OCI-LY1 (cell line): Measurements from ENCODE around the gene NSMCE4A.

ENCODE experiments used
- H2AFZ ChIP-seq: fragments of 200-600 bp; sonication (generic), shearing (Covaris generic); 2 replicates; pipeline ENCODE4 v1.6.0; 2014; ENCODE audit warnings: antibody characterized with exemption, mild to moderate bottlenecking, low read length
- H3F3A ChIP-seq: fragments of 200-600 bp; sonication (generic), shearing (Covaris generic); 2 replicates; pipeline ENCODE4 v1.6.0; 2014; ENCODE audit warnings: mild to moderate bottlenecking, antibody characterized with exemption, low read length, moderate library complexity; ENCODE audit not compliant: insufficient read depth
- H3K27ac ChIP-seq: fragments of 200-600 bp; sonication (generic); 2 replicates; pipeline ENCODE4 v1.5.1; 2014; ENCODE audit warnings: low read length, mixed run types, mild to moderate bottlenecking, low read depth; ENCODE audit not compliant: poor library complexity, severe bottlenecking
- H3K27me3 ChIP-seq: fragments of 200-600 bp; sonication (generic); 2 replicates; pipeline ENCODE4 v1.6.0; 2014; ENCODE audit warnings: antibody characterized with exemption, mild to moderate bottlenecking, low read length, moderate library complexity; ENCODE audit not compliant: insufficient read depth
- H3K36me3 ChIP-seq: fragments of 200-600 bp; sonication (generic); 2 replicates; pipeline ENCODE4 v1.6.1; 2014; ENCODE audit warnings: mild to moderate bottlenecking, antibody characterized with exemption, low read length, moderate library complexity, mixed read lengths; ENCODE audit not compliant: insufficient read depth
- H3K4me1 ChIP-seq: fragments of 200-600 bp; sonication (generic); 2 replicates; pipeline ENCODE4 v1.5.1; 2014; ENCODE audit warnings: mild to moderate bottlenecking, low read length, moderate library complexity; ENCODE audit not compliant: insufficient read depth, severe bottlenecking
- H3K4me2 ChIP-seq: fragments of 200-600 bp; sonication (generic), shearing (Covaris generic); 2 replicates; pipeline ENCODE4 v1.6.1; 2014; ENCODE audit warnings: low read length
- H3K4me3 ChIP-seq: fragments of 200-600 bp; sonication (generic); 2 replicates; pipeline ENCODE4 v1.5.1; 2014; ENCODE audit warnings: low read length, low read depth, mild to moderate bottlenecking, mixed read lengths; ENCODE audit not compliant: poor library complexity, severe bottlenecking
- H3K79me2 ChIP-seq: fragments of 200-600 bp; shearing (Covaris generic); 2 replicates; pipeline ENCODE4 v1.6.1; 2016; ENCODE audit warnings: mixed run types, low read length, mixed read lengths; ENCODE audit not compliant: insufficient read depth
- H3K9ac ChIP-seq: fragments of 200-600 bp; sonication (generic), shearing (Covaris generic); 2 replicates; pipeline ENCODE4 v1.6.1; 2014; ENCODE audit warnings: mild to moderate bottlenecking, low read length, mixed read lengths
- H3K9me2 ChIP-seq: fragments of 200-600 bp; sonication (generic), shearing (Covaris generic); 2 replicates; pipeline ENCODE4 v1.6.1; 2014; ENCODE audit warnings: low read depth, mild to moderate bottlenecking, low read length, mixed read lengths
- H3K9me3 ChIP-seq: fragments of 200-600 bp; shearing (Covaris generic); 2 replicates; pipeline ENCODE4 v1.6.1; 2014; ENCODE audit warnings: low read length, mixed read lengths
- H4K20me1 ChIP-seq: fragments of 200-600 bp; sonication (generic), shearing (Covaris generic); 2 replicates; pipeline ENCODE4 v1.6.0; 2016; ENCODE audit warnings: mild to moderate bottlenecking, low read length; ENCODE audit not compliant: insufficient read depth
- CTCF ChIP-seq: fragments of 200-600 bp; sonication (generic), shearing (Covaris generic); IDR thresholded peaks from 2 replicates; pipeline ENCODE4 v1.5.1; 2017; ENCODE audit warnings: mild to moderate bottlenecking, antibody characterized with exemption, low read length, moderate library complexity, mixed read lengths
- EZH2 ChIP-seq: fragments of 200-600 bp; sonication (generic), shearing (Covaris generic); IDR thresholded peaks from 2 replicates; pipeline ENCODE4 v1.8.0; 2017; ENCODE audit warnings: borderline replicate concordance, mixed run types, mild to moderate bottlenecking, antibody characterized with exemption, low read length, moderate library complexity, mixed read lengths

Gene NSMCE4A

GRCh38 chr10:121983852-121984251 lies 8.8 kb upstream of the NSMCE4A start:
- TF ChIP-seq CTCF (no peak), EZH2 (no peak)

GRCh38 chr10:121981346-121981745 lies 6.3 kb upstream of the NSMCE4A start:
- Histone ChIP-seq H3K9me3 (peaks cover 16% of the 10 kb centered on the region), H3K36me3 (no peaks in the 10 kb centered on the region; the same call in 1 of the 2 replicates), H4K20me1 (no peaks in the 10 kb centered on the region), H2AFZ (no peak overlapping the region), H3K4me3 (no peak overlapping the region), H3K4me2 (no peak overlapping the region), H3F3A (no peaks in the 10 kb centered on the region), H3K27me3 (no peaks in the 10 kb centered on the region), H3K79me2 (no peaks in the 10 kb centered on the region), H3K9ac (no peak overlapping the region), H3K27ac (no peak overlapping the region), H3K9me2 (no peaks in the 10 kb centered on the region), H3K4me1 (no peaks in the 10 kb centered on the region)
- TF ChIP-seq CTCF = no peak
- TF ChIP-seq EZH2 = no peak

More at GRCh38 chr10:121983852-121984251, 8.8 kb upstream of the NSMCE4A start:
- H3K9ac ChIP-seq = no peak overlapping the region
- peaks cover 11% of the 10 kb centered on the region for H3K9me3 ChIP-seq
- H3K27ac ChIP-seq = no peak overlapping the region
- no peaks in the 10 kb centered on the region for H3K27me3 ChIP-seq
- no peaks in the 10 kb centered on the region; the same call in 1 of the 2 replicates for H3K36me3 ChIP-seq
- H3K4me1 ChIP-seq = no peaks in the 10 kb centered on the region
- H3K79me2 ChIP-seq = no peaks in the 10 kb centered on the region
- H3K4me2 ChIP-seq = no peak overlapping the region
- no peaks in the 10 kb centered on the region for H3K9me2 ChIP-seq
- H4K20me1 ChIP-seq = no peaks in the 10 kb centered on the region
- H3K4me3 ChIP-seq = no peak overlapping the region
- no peaks in the 10 kb centered on the region for H3F3A ChIP-seq
- H2AFZ ChIP-seq = no peak overlapping the region

- no peaks in the 10 kb centered on the region for H3F3A ChIP-seq
- H3K27me3 ChIP-seq = no peaks in the 10 kb centered on the region
- TF ChIP-seq CTCF (no peak), EZH2 (no peak)
- no peak overlapping the region for H2AFZ ChIP-seq
- peaks cover 7% of the 10 kb centered on the region; the same call in 1 of the 2 replicates for H3K9me3 ChIP-seq
- H4K20me1 ChIP-seq = no peaks in the 10 kb centered on the region
- H3K79me2 ChIP-seq = peaks cover 10% of the 10 kb centered on the region
- H3K9ac ChIP-seq = no peak overlapping the region
- H3K4me2 ChIP-seq = no peak overlapping the region
- peaks cover 7% of the 10 kb centered on the region for H3K4me1 ChIP-seq
- H3K9me2 ChIP-seq = no peaks in the 10 kb centered on the region
- H3K27ac ChIP-seq = no peak overlapping the region
- H3K4me3 ChIP-seq = no peak overlapping the region
- peaks cover under 1% of the 10 kb centered on the region; the same call in 1 of the 2 replicates for H3K36me3 ChIP-seq
These were observed 3.5 kb upstream of the NSMCE4A start for GRCh38 chr10:121978511-121978910.
